ENCODE results near the gene ZNF436.

ZNF436 gene

GRCh38 chr1:23343221-23344110, 26.2 kb downstream of the ZNF436 start:
- TF ChIP-seq EP300 (IDR thresholded peaks at IDR 0.05; ENCODE audit: borderline replicate concordance) (no peak), NFIC (IDR thresholded peaks at IDR 0.05) (no peak), TCF12 (IDR thresholded peaks at IDR 0.05; ENCODE audit: low read depth) (no peak), RAD21 (IDR thresholded peaks at IDR 0.05; ENCODE audit: low read depth) (no peak), USF1 (IDR thresholded peaks at IDR 0.05) (no peak), FOXM1 (IDR thresholded peaks at IDR 0.05; ENCODE audit: borderline replicate concordance, low read depth) (no peak), MAX (IDR thresholded peaks at IDR 0.05) (peak; percentile 79), TAF1 (IDR thresholded peaks at IDR 0.05; ENCODE audit: low read depth) (no peak)

GRCh38 chr1:23341931-23342692, 27.5 kb downstream of the ZNF436 start:
- no peak for TF ChIP-seq FOXM1 (IDR thresholded peaks at IDR 0.05; ENCODE audit: borderline replicate concordance, low read depth)
- TF ChIP-seq USF1 (IDR thresholded peaks at IDR 0.05) = no peak
- no peak for TF ChIP-seq TCF12 (IDR thresholded peaks at IDR 0.05; ENCODE audit: low read depth)
- no peak for TF ChIP-seq ZBTB7A (IDR thresholded peaks at IDR 0.05; ENCODE audit: low read depth)
- no peak for TF ChIP-seq TAF1 (IDR thresholded peaks at IDR 0.05; ENCODE audit: low read depth)
- no peak for TF ChIP-seq CREB1 (IDR thresholded peaks at IDR 0.05; ENCODE audit: low read depth)
- no peak for TF ChIP-seq CEBPB (IDR thresholded peaks at IDR 0.05)
- TF ChIP-seq EGR1 (IDR thresholded peaks at IDR 0.05) = no peak
- no peak for TF ChIP-seq REST (IDR thresholded peaks at IDR 0.05; ENCODE audit: low read depth)
- TF ChIP-seq TEAD4 (IDR thresholded peaks at IDR 0.05) = no peak
- no peak for TF ChIP-seq YY1 (IDR thresholded peaks at IDR 0.05; ENCODE audit: low read depth)
- no peak for TF ChIP-seq EP300 (IDR thresholded peaks at IDR 0.05; ENCODE audit: borderline replicate concordance)
- TF ChIP-seq NFIC (IDR thresholded peaks at IDR 0.05) = no peak

GRCh38 chr1:23339632-23340031, 30.0 kb downstream of the ZNF436 start:
- no peak for TF ChIP-seq TAF1 (IDR thresholded peaks at IDR 0.05; ENCODE audit: low read depth)
- TF ChIP-seq USF1 (IDR thresholded peaks at IDR 0.05) = no peak

GRCh38 chr1:23337869-23338268, 31.8 kb downstream of the ZNF436 start:
- TF ChIP-seq EP300 (IDR thresholded peaks at IDR 0.05; ENCODE audit: borderline replicate concordance) (no peak), TAF1 (IDR thresholded peaks at IDR 0.05; ENCODE audit: low read depth) (no peak)

GRCh38 chr1:23331713-23332112, 37.9 kb downstream of the ZNF436 start:
- TF ChIP-seq REST (IDR thresholded peaks at IDR 0.05; ENCODE audit: low read depth) = no peak
- no peak for TF ChIP-seq TAF1 (IDR thresholded peaks at IDR 0.05; ENCODE audit: low read depth)
- no peak for TF ChIP-seq ZBTB7A (IDR thresholded peaks at IDR 0.05; ENCODE audit: low read depth)

GRCh38 chr1:23330846-23331245, 38.8 kb downstream of the ZNF436 start:
- TF ChIP-seq CREB1 (IDR thresholded peaks at IDR 0.05; ENCODE audit: low read depth) (no peak), CEBPB (IDR thresholded peaks at IDR 0.05) (no peak), TEAD4 (IDR thresholded peaks at IDR 0.05) (no peak), REST (IDR thresholded peaks at IDR 0.05; ENCODE audit: low read depth) (no peak), YY1 (IDR thresholded peaks at IDR 0.05; ENCODE audit: low read depth) (no peak), RAD21 (IDR thresholded peaks at IDR 0.05; ENCODE audit: low read depth) (no peak), ZBTB7A (IDR thresholded peaks at IDR 0.05; ENCODE audit: low read depth) (no peak), EP300 (IDR thresholded peaks at IDR 0.05; ENCODE audit: borderline replicate concordance) (no peak), FOXM1 (IDR thresholded peaks at IDR 0.05; ENCODE audit: borderline replicate concordance, low read depth) (no peak), EGR1 (IDR thresholded peaks at IDR 0.05) (no peak), USF1 (IDR thresholded peaks at IDR 0.05) (no peak), TCF12 (IDR thresholded peaks at IDR 0.05; ENCODE audit: low read depth) (no peak), TAF1 (IDR thresholded peaks at IDR 0.05; ENCODE audit: low read depth) (no peak), MAX (IDR thresholded peaks at IDR 0.05) (no peak), NFIC (IDR thresholded peaks at IDR 0.05) (no peak)

Data from Ishikawa (cell line).